Neural progenitor cell (in vitro differentiated cells): ENCODE measurements around the gene CAPN15.

Source experiments
- EZH2phosphoT487 ChIP-seq: fragments of 200-600 bp; sonication (generic); IDR thresholded peaks from 2 replicates; pipeline ENCODE4 v1.6.1; 2017; ENCODE audit warnings: antibody characterized with exemption
- TF ChIP-seq, protein P1 (sequence below): fragments of 200-600 bp; sonication (generic); IDR thresholded peaks from 2 replicates; pipeline ENCODE4 v1.5.1; 2017; ENCODE audit warnings: antibody characterized with exemption, mild to moderate bottlenecking

DNA sequence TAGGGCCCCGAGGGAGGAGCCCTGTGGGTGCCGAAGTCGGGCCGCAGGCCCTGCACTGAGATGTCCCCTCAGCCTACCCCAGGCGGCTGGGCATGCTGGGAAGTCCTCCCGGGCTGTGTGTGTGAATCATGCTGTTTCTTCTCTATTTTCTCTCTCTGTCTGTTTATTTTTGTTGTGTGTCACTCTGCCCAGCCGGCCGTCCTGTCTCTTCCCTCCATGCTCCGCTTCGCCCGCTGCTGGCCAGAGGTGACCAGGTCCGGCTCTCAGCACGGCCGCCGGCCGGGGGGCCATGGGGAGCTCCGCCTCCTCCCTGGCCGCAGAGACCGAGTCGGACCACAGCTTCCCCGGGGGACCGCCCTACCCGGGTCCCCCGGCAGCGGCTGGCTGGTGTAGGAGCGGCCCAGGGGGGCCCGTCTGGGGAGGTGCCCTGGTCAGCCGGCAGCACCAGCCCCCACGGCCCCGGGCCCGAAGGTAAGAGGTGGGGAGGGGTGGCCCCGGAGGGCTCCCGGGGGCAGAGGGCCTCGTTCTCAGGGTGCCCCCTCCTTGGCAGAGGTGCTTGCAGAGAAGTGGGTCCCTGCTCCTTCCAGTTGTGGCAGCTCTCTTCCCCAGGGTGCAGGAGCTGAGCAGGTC, 12.5 kb downstream of the CAPN15 start:
- no peak for TF ChIP-seq EZH2phosphoT487
- TF ChIP-seq, protein P1, sequence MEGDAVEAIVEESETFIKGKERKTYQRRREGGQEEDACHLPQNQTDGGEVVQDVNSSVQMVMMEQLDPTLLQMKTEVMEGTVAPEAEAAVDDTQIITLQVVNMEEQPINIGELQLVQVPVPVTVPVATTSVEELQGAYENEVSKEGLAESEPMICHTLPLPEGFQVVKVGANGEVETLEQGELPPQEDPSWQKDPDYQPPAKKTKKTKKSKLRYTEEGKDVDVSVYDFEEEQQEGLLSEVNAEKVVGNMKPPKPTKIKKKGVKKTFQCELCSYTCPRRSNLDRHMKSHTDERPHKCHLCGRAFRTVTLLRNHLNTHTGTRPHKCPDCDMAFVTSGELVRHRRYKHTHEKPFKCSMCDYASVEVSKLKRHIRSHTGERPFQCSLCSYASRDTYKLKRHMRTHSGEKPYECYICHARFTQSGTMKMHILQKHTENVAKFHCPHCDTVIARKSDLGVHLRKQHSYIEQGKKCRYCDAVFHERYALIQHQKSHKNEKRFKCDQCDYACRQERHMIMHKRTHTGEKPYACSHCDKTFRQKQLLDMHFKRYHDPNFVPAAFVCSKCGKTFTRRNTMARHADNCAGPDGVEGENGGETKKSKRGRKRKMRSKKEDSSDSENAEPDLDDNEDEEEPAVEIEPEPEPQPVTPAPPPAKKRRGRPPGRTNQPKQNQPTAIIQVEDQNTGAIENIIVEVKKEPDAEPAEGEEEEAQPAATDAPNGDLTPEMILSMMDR, result no peak
